Muscle of arm (tissue), 12 donors: ENCODE data around the gene ATP6V0D1. TPM values are rescaled to one million over a fixed set of nuclear protein-coding genes. Genes with fewer than 3 reads are reported as not detected.

ENCODE experiments used
- DNase-seq: peaks from one replicate; pipeline ENCODE4 v3.0.0-alpha.2; 2013
- polyA plus RNA-seq, 12 donors: library from polyadenylated mRNA; unstranded; fragments of 120-200 nt; gene quantifications; one replicate each; pipeline ENCODE4 v1.2.1, GENCODE V29; 2013; ENCODE audit not compliant: insufficient read length in 12 of 12

The ATP6V0D1 gene
- polyA plus RNA-seq, 12 donors, result 44.5 to 67.3 (median 55.4) TPM; not detected in 1

DNA sequence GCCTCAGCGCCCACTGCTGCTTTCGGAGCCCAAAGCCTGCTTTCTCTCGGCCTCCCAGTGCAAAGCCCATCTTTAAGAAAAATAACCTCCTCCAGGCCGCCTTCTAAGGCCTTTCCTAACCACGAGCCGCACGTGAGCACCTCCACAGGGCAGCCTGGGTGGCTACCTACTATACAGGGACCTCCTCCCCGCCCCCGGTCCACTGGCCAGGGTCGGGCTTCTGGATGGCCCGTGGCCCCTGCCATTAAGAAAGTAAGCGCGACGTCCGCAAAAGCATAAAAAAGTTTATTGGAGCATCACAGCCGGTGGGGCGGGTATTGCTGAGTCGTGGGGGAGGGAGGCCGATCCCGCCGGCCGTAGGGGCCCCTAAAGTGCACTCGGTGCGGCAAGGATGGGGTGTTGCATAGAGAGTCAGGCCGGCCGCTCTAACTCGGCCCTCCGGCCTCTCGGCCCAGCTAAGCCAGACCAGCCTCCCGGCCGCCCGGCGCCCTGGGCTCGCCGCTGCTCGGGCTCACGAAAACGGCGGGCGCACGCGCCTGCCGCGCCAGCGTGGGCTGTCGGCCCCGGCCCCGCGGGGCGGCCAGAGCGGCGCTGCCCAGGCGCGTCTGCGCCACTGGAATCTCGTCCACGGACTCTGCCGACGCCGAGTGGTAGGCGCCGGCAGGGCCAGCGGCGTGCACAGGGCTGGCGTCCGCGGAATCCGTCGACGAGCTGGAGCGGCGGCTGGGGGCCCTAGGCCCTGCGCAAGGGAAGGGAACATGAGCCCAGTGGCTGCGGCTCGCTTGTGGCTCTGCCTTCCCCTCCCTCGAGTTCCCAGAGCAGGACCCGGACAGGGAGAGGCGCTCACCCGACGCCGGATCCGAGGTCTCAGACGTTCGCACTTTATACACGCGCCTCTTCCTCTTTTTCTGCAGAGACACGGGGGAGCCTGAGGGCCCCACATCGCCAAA is 86.5 kb downstream of the ATP6V0D1 start:
- DNase-seq, result no peak

DNA sequence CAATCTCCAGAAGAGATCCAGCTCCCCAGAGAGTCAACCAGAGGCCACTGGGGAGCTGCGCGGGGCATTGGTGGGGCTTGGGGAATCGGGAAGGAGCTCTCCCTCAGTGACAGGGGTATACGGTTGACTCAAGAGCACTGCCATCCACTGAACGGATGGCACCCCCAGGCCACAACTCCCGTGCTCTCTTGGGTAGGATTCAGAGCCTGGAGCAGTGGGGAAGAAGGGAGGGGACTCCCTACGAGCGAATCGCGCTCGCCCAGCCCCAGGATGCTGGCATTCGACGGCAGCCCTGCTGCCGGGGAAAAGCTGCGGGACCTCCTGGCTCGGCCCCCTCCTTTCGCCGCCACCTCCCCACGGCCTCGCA is 87.2 kb downstream of the ATP6V0D1 start:
- DNase-seq, result no peak

GRCh38 chr16:67393111-67393787 is 87.7 kb downstream of the ATP6V0D1 start, which contains the start of gene TPPP3:
TSS of gene TPPP3 (minus strand) at chr16:67393498. CDS start at chr16:67391111, 2,387 bp downstream.
- DNase-seq, result peak; percentile 91

DNA sequence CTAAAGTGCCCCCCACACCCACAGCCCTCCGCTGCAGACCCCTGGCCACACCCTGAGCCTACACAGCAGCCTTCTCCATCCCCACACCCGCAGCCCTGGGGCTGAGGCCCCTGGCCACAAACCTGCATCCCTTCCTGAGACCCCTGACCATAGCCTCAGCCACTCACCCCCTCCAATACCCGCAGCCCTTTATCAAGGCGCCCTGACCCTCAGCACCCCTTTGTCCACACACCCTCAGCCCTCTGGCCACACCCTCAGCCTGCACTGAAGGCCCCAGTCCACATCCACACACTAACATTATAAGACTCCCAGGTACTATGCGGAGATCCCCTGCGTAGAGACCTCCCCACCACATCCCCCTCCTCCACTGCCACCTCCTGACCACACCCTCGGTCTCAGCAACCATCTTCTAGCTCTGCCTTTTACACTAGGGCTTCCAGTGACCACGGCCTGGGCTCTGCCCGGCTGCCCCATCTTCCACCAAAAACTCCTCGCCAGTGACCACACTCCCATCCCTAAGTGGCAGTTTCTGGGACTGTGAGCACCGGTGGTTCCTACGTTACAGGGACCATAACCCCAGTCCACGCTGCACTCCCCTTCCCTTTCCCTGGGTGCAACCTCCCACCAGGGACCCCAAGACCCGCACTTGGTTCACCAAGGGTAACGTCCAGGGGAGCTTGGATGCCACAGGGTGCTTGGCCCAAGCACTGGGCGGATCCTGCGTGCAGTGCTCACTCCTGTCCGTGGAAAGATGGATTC is 88.5 kb downstream of the ATP6V0D1 start:
- no peak for DNase-seq

DNA sequence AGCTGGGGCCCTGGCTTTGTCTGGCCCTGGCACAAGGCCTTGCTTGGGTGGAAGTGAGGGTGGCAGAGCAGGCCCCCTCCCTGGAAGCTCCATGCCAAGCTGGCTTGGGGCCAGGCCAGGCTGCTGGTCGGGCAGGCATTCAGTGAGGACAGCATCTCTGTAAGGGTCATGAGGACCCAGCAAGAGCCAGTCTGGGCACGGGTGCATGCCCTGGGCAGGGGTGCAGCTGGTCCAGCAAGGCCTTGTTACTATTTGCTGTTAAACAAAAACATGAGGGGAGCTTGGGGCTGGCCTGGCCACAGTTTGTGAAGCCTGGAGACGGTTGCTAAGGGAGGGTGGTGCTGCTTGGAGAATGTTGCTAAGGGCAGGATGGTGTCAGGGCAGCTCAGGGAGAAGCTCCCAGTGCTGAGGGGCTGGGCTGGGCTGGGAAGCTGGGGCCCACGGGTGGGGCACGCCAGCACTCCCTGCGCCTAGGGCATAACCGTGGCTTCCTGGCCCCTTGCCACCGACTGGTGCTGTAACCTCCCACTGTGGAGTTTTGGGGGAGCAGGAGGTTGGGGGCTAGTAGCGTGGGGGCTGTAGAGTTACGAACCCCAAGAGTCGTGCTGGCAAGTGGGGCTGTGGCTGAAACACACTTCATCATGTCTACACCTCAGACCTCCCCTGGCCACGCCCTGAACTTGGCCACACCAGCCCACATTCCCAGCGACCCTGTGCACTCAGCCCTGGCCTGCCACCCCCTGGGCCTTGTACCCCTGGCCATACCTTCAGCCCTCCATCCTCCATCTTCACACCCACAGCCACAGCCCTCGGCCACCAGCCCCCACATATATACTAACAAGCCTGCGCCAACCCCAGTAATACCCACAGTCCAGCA is 89.3 kb downstream of the ATP6V0D1 start:
- no peak for DNase-seq

DNA sequence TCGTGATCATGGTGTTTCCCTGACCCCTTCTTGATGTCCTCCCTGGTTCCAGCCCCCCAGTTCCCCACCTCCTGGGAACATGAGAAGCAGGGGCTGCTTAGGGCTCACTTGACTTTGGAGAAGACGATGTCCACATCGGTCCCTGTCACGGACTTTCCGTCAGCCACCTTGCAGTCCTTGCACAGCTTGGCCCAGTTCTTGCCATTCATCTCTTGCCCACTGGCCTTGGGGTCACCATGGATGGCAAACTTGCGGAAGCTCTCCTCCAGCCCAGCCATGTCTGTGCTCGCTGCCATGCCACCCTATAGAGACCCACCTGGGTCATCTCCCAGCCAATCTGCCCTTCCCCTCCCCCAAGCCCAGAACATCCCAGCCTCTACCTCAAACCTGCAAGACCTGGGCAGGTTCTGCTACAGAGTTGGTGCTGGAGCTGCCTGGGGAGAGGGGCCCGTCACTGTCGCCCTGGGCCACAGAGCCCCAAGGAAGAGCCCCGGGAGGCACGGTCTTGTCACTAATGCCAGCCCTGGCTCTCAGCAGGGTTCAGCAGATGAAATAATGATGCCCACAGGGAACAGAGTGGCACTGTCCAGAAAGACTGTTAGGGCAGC is 90.0 kb downstream of the ATP6V0D1 start:
- DNase-seq, result no peak

- DNase-seq, result no peak
These were observed 90.8 kb downstream of the ATP6V0D1 start for GRCh38 chr16:67389911-67390815.

DNA sequence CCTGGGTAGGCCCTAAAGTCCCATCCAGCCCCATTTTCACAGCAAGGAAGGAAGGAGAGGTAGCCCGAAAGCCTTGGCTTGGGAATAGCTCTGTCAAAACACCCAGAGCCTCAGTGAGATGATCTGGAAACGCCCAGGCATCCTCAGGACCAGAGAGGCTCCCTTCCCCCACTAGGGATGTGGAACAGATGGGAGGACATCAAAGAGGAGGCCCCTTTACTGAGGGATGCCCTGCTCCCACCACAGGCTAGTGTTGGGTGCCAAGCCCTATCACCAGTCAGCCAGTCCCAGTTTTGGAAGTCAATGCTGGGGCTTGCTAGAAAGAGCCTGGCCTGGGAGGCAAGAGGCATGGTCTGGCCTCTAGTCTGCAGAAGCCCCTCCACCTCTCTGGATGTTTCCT is 92.4 kb downstream of the ATP6V0D1 start:
- no peak for DNase-seq

DNA sequence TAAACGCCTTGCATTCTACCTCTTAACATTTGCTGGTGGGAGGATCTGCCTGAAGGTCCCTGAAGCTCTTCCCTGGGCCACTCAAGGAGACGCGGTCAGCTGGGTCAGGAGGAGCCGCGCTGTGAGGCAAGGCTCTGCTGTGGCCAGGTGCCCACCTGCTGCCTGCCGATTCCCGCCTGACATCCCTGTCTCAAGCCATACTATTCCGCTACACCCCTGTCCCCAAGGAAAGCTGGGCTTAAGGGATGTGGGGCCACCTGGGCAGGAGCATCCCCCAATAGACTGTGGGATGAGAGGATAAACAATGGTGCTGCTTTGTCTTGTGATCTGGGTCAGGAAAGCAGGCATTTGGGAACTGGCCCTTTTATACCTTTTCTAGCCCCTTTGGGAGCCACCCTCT is 92.8 kb downstream of the ATP6V0D1 start:
- DNase-seq, result no peak

Other genes with a start within 250 kb of the ATP6V0D1 start
- gene FHOD1, start 233.7 kb downstream of the ATP6V0D1 start, polyA plus RNA-seq, result 10 to 100 TPM in 11 of 12 donors, not detected in 1; 16.3 to 32.4 (median 20.6) TPM
- gene SLC9A5, start 232.2 kb downstream of the ATP6V0D1 start, polyA plus RNA-seq, result 1 to 10 TPM in 5 of 12 donors, under 1 TPM in 5, not detected in 2; 0.54 to 1.9 (median 1.1) TPM
- 10 to 100 TPM in 4 of 12 donors, 1 to 10 TPM in 7, not detected in 1; 5.0 to 14.6 (median 9.7) TPM for gene PLEKHG4, start 201.6 kb downstream of the ATP6V0D1 start, polyA plus RNA-seq
- under 1 TPM in 9 of 12 donors, not detected in 3; 0.09 to 0.95 (median 0.33) TPM for gene KCTD19, start 154.4 kb downstream of the ATP6V0D1 start, polyA plus RNA-seq
- 1 to 10 TPM in 1 of 12 donors, under 1 TPM in 9, not detected in 2; 0.24 to 1.1 (median 0.47) TPM for gene LRRC36, start 154.3 kb downstream of the ATP6V0D1 start, polyA plus RNA-seq
- gene TPPP3, start 87.7 kb downstream of the ATP6V0D1 start, polyA plus RNA-seq, result 100 to 1,000 TPM in 11 of 12 donors, not detected in 1; 232 to 581 (median 412) TPM
- gene ZDHHC1, start 64.7 kb downstream of the ATP6V0D1 start, polyA plus RNA-seq, result 10 to 100 TPM in 11 of 12 donors, not detected in 1; 11.7 to 26.8 (median 17.0) TPM
- gene HSD11B2, start 50.0 kb downstream of the ATP6V0D1 start, polyA plus RNA-seq, result 10 to 100 TPM in 2 of 12 donors, 1 to 10 TPM in 9, not detected in 1; 5.1 to 11.8 (median 8.1) TPM
- under 1 TPM in 3 of 12 donors, not detected in 9; 0.25 to 0.59 (median 0.25) TPM for gene AGRP, start 2.4 kb upstream of the ATP6V0D1 start, polyA plus RNA-seq
- 10 to 100 TPM in 11 of 12 donors, not detected in 1; 31.1 to 91.9 (median 47.9) TPM for gene RIPOR1, start 47.7 kb upstream of the ATP6V0D1 start, polyA plus RNA-seq
- 10 to 100 TPM in 11 of 12 donors, not detected in 1; 40.4 to 71.9 (median 43.6) TPM for gene CTCF, start 81.4 kb upstream of the ATP6V0D1 start, polyA plus RNA-seq
- 1 to 10 TPM in 2 of 12 donors, under 1 TPM in 8, not detected in 2; 0.32 to 2.4 (median 0.41) TPM for gene CARMIL2, start 164.0 kb upstream of the ATP6V0D1 start, polyA plus RNA-seq
- gene ACD, start 179.1 kb upstream of the ATP6V0D1 start, polyA plus RNA-seq, result 10 to 100 TPM in 10 of 12 donors, 1 to 10 TPM in 1, not detected in 1; 9.6 to 29.9 (median 13.0) TPM
- 1 to 10 TPM in 2 of 12 donors, under 1 TPM in 8, not detected in 2; 0.41 to 1.2 (median 0.72) TPM for gene PARD6A, start 179.8 kb upstream of the ATP6V0D1 start, polyA plus RNA-seq
- gene ENKD1, start 185.6 kb upstream of the ATP6V0D1 start, polyA plus RNA-seq, result 10 to 100 TPM in 2 of 12 donors, 1 to 10 TPM in 9, not detected in 1; 6.1 to 15.3 (median 8.6) TPM
- gene C16orf86, start 185.7 kb upstream of the ATP6V0D1 start, polyA plus RNA-seq, result 1 to 10 TPM in 10 of 12 donors, not detected in 2; 1.5 to 3.2 (median 2.1) TPM
- 10 to 100 TPM in 11 of 12 donors, not detected in 1; 10.2 to 29.8 (median 13.1) TPM for gene GFOD2, start 238.2 kb upstream of the ATP6V0D1 start, polyA plus RNA-seq